ENCODE results near the gene PEX1.
"Not testable (repeated sequence)": the region's sequence is repeated elsewhere in the genome, so short reads cannot be mapped to it uniquely, and the experiment has no call there.

The PEX1 gene

DNA sequence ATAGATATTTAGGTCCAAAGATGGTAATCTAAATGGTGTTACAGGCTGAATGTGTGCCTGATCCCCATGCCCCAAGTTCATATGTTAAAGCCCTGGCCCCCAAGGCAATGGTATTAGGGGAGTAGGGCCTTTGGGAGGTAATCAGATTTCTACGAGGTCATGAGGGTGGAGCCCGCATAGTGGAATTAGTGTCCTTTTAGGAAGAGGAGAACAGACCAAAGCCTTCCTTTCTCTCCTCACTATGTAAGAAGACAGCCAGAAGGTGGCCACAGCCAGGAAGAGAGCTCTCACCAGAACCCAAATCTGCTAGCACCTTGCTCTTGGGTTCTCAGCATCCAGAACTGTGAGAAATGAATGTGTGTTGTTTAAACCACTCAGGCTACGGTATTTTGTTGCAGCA lies 65.8 kb downstream of the PEX1 start:
- in situ Hi-C loops (cut with HindIII; ENCODE audit: low sequenced_read_pairs), result no loop called here

DNA sequence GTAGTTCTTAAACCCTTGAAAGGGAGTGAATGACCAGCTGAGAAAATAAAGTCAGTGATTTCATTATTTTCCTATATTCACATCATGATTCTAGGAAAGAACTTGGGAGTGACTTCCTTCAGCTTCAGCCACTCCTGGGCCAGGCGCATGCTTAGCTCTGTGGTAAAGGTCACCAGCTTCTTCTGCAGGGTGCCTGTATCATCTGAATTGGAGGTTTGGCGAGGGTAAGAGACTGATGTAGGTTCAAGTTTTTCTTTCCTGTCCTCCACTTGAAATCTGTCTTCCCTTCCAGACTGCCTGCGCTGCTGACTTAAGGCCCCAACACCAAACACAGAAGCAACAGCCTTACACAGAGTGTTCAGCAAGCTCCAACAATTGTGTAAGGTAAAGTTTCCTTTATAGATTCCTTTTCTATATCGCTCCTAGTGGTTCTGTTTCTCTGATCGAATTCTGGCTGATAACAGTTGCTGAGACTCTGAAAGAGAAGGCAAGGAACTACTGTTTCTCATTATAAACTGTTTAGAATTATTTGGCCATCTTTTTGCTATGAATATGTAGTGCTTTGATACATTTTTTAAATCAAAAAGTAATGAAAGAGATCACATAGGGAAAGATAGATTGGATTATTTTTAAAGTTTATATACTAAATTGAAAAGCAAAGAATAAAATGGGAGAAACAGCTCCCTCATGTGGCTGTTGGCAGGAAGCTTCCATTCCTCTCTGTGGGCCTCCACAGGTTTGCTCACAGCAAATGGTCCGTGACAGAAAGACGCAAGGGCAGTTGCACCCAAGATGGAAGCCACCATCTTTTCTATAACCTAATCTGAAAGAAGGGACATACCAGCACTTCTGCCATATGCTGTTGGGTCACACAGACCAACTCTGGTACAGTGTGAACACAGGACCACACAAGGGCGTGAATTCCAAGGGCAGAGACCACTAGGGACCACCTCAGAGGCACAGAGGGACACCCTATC lies 67.0 kb downstream of the PEX1 start:
- in situ Hi-C loops (cut with HindIII; ENCODE audit: low sequenced_read_pairs), result no loop called here

GRCh38 chr7:92460510-92460909 lies 67.8 kb downstream of the PEX1 start:
- in situ Hi-C loops (cut with HindIII; ENCODE audit: low sequenced_read_pairs), result no loop called here

DNA sequence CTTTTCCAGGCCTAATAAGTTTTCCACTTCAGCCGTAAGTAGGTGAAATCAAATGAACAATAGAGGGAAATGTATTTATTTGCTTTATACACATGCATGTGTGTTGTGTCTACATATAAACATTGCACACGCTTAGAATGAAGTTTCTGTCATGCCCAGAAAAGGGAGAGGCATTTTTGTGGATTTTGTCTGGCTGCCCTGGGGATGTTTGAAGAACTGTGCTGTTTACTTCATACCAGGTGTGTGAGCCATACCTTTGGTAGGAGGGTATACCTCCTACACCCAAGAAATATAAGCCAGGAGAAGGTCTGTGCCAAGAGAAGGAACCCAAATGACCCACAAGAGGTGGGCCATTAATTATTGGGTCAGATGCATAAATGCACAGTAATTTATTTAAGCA lies 68.2 kb downstream of the PEX1 start:
- in situ Hi-C loops (cut with HindIII; ENCODE audit: low sequenced_read_pairs), result no loop called here

DNA sequence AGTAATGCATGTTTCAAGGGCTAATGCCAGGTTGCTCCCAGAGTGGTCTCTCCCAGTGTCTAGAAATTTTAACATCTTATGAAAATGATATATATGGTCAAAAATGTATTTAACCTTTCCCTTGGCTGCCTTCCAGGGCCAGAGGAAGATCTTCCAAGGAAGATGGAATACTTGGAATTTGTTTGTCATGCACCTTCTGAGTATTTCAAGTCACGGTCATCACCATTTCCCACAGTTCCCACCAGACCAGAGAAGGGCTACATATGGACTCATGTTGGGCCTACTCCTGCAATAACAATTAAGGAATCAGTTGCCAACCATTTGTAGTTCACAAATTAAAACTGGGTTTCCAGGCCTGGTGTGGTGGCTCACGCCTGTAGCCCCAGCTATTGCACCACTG lies 72.1 kb downstream of the PEX1 start:
- in situ Hi-C loops (cut with HindIII; ENCODE audit: low sequenced_read_pairs), result no loop called here

DNA sequence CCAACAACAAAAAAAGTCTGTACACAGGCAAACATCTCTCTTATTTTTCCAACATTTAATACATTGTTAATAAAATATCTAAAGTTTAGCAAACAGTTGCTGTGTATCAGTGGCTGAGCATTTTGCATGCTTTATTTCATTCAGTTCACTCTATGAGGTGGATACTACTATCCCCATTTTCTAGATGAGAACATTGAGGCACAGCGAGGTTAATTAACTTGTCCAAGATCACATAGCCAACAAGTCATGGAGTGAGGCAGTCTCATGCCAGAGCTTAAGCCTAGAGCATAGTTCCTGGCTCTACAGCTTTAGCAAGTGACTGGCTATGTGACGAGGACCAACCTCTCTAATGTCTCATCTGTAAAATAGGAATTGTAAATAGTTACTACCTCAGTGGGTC lies 76.7 kb downstream of the PEX1 start:
- in situ Hi-C loops (cut with HindIII; ENCODE audit: low sequenced_read_pairs), result loop anchor here (5.0 kb wide), 1 partner anchor 39 kb away; no protein-coding TSS in a partner anchor

DNA sequence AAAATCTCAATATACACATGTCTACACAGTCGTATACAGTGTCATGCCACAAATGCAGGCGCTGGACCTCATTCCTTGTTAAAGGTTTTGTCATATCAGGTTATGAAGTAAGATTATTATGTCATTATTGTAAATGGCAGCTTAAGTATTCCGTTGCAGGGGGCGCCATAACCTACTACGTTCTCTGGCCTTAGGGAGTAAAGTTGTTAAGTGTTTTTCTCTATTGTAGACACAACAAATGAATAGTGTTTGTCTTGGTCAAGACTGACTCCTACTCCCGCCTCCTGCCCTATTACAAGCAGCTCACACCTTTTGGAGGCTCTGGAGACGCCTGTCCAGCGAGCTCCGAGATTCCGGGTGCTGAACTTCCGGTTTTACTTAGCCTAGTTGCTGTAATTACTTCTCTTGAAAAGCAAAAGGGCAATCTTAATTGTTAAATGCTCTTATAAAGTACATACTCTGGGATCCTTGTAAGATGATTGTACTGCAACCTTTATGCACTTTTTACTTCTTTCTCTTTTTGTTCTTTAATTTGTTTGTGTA lies 80.0 kb downstream of the PEX1 start:
- in situ Hi-C loops (cut with HindIII; ENCODE audit: low sequenced_read_pairs), result no loop called here

- in situ Hi-C loops (cut with HindIII; ENCODE audit: low sequenced_read_pairs), result no loop called here
Measured at GRCh38 chr7:92447345-92448204, 80.7 kb downstream of the PEX1 start, which contains the start of gene GATAD1. Gene GATAD1, plus strand, starts transcription at chr7:92447482. Its CDS starts 248 bp downstream, at chr7:92447730.

- in situ Hi-C loops (cut with HindIII; ENCODE audit: low sequenced_read_pairs), result no loop called here
Measured at GRCh38 chr7:92446869-92447344, 81.4 kb downstream of the PEX1 start.

- in situ Hi-C loops (cut with HindIII; ENCODE audit: low sequenced_read_pairs), result not testable (repeated sequence)
Measured at GRCh38 chr7:92442720-92443119, 85.6 kb downstream of the PEX1 start.

GRCh38 chr7:92437956-92438491 lies 90.3 kb downstream of the PEX1 start:
- in situ Hi-C loops (cut with HindIII; ENCODE audit: low sequenced_read_pairs), result no loop called here
